ENCODE measurements around the gene GLOD4. TPM values are rescaled to one million over a fixed set of nuclear protein-coding genes. Genes with fewer than 3 reads are reported as not detected.

Gene GLOD4
- total and polyA plus RNA-seq, 10 of the 15 experiments (the other 5 are each of a cell fraction or from before 2014, with no cell fraction given), result 40.8 to 107 (median 81.2) TPM

GRCh38 chr17:819251-819650 is 37.2 kb upstream of the GLOD4 start (continued):
- TF ChIP-seq CEBPZ (IDR thresholded peaks at IDR 0.05; ENCODE audit: low read depth, low read length), result no peak

GRCh38 chr17:814371-814770 is 32.3 kb upstream of the GLOD4 start:
- RAD21 ChIA-PET (ENCODE audit: unreplicated experiment), result no interaction called here

More at GRCh38 chr17:814371-814770, 32.3 kb upstream of the GLOD4 start:
- Histone ChIP-seq H3K27me3 (replicated peaks in 1 of 2; ENCODE audit: control insufficient read depth in 2 of 2, insufficient read depth in 2 of 2, low read length in 1 of 2) (no peaks in the 10 kb centered on the region), H3K9me3 (replicated peaks; ENCODE audit: control insufficient read depth, insufficient read depth, low read length) (no peaks in the 10 kb centered on the region; the same call in 2 of the 3 replicates), H3K9ac (ENCODE audit: control insufficient read depth, insufficient read depth, low read length) (no peak overlapping the region), H3K4me3 (no peak overlapping the region), H3K79me2 (ENCODE audit: control insufficient read depth, insufficient read depth, low read length) (no peaks in the 10 kb centered on the region), H3K4me1 (ENCODE audit: control insufficient read depth, insufficient read depth, low read length) (no peaks in the 10 kb centered on the region), H4K20me1 (ENCODE audit: control insufficient read depth, insufficient read depth) (no peaks in the 10 kb centered on the region), H3K27ac (ENCODE audit: control insufficient read depth, insufficient read depth) (no peak overlapping the region), H2AFZ (ENCODE audit: control insufficient read depth, low read depth, low read length) (no peak overlapping the region), H3K36me3 (ENCODE audit: control insufficient read depth in 2 of 2, insufficient read depth in 2 of 2, low read length in 1 of 2) (no peaks in the 10 kb centered on the region), H3K4me2 (ENCODE audit: control insufficient read depth, insufficient read depth) (no peak overlapping the region)
- DNase-seq (ENCODE audit: low read depth, low spot score) (no peak), ATAC-seq (no peak), FAIRE-seq (no peak)
- WGBS (ENCODE audit: insufficient coverage, insufficient replicate concordance, low lambda C conversion rate, missing lambda C conversion rate), result 78% methylated on average over 20 of the region's 20 CpGs
- in situ Hi-C loops (cut with MboI), result no loop called here
- no TSS peak for BruUV-seq (replicated peaks)
- POLR2A ChIA-PET, result no interaction called here
- TF ChIP-seq BRCA1 (IDR thresholded peaks at IDR 0.05; ENCODE audit: low read depth, low read length), result no peak
- no peak for TF ChIP-seq CREB1 (IDR thresholded peaks at IDR 0.05; ENCODE audit: low read depth)
- no peak for TF ChIP-seq ESRRA (IDR thresholded peaks at IDR 0.05; ENCODE audit: low read length)
- TF ChIP-seq NR2F1 (conservative IDR thresholded peaks at IDR 0.05), result no peak
- SMC1A ChIA-PET (ENCODE audit: uncharacterized antibody, unreplicated experiment), result no interaction called here
- CTCF ChIA-PET, result no interaction called here
- intact Hi-C loops (cut with micrococcal nuclease; ENCODE audit: unreplicated experiment), result no loop called here

All from GM12878 (cell line).